KMS-11 (cell line): ENCODE data around the gene RAB11A.

Experiments used
- H2AFZ ChIP-seq: fragments of 200-600 bp; sonication (generic); 2 replicates; pipeline ENCODE4 v1.6.1; 2016; ENCODE audit warnings: antibody characterized with exemption, mixed run types, low read depth
- H3K27ac ChIP-seq: fragments of 200-600 bp; sonication (generic); 2 replicates; pipeline ENCODE4 v1.6.1; 2016; ENCODE audit warnings: mild to moderate bottlenecking, mixed run types
- H3K27me3 ChIP-seq: fragments of 200-600 bp; sonication (generic); 2 replicates; pipeline ENCODE4 v1.6.1; 2017; ENCODE audit warnings: mild to moderate bottlenecking, low read depth, mixed run types, moderate library complexity; ENCODE audit not compliant: insufficient read depth
- H3K36me3 ChIP-seq: fragments of 200-600 bp; sonication (generic); 2 replicates; pipeline ENCODE4 v1.6.1; 2017; ENCODE audit warnings: mild to moderate bottlenecking, mixed run types; ENCODE audit not compliant: insufficient read depth
- H3K4me1 ChIP-seq: fragments of 200-600 bp; sonication (generic); 2 replicates; pipeline ENCODE4 v1.6.1; 2016; ENCODE audit warnings: mild to moderate bottlenecking, low read depth, mixed run types; ENCODE audit not compliant: poor library complexity, severe bottlenecking
- H3K4me2 ChIP-seq: fragments of 200-600 bp; sonication (generic); 2 replicates; pipeline ENCODE4 v1.7.0; 2016; ENCODE audit warnings: mild to moderate bottlenecking, mixed run types
- H3K4me3 ChIP-seq: fragments of 200-600 bp; sonication (generic); IDR thresholded peaks from 2 replicates; pipeline ENCODE4 v1.6.1; 2017; ENCODE audit warnings: low read depth, low read length, mixed read lengths; ENCODE audit not compliant: insufficient read depth
- H3K79me2 ChIP-seq: fragments of 200-600 bp; sonication (generic); 2 replicates; pipeline ENCODE4 v1.6.1; 2016; ENCODE audit warnings: low read depth, mixed run types; ENCODE audit not compliant: insufficient read depth
- H3K9ac ChIP-seq: fragments of 200-600 bp; sonication (generic); 2 replicates; pipeline ENCODE4 v1.6.1; 2016; ENCODE audit warnings: mild to moderate bottlenecking, mixed run types
- H4K20me1 ChIP-seq: fragments of 200-600 bp; sonication (generic); 2 replicates; pipeline ENCODE4 v1.6.1; 2016; ENCODE audit warnings: mild to moderate bottlenecking, mixed run types; ENCODE audit not compliant: insufficient read depth
- TF ChIP-seq, protein P1 (sequence below): fragments of 200-600 bp; sonication (generic); conservative IDR thresholded peaks from 2 replicates; pipeline ENCODE4 v1.6.1; 2017; ENCODE audit warnings: low read depth, mild to moderate bottlenecking, antibody characterized with exemption, low read length, moderate library complexity, mixed read lengths

The RAB11A gene

DNA sequence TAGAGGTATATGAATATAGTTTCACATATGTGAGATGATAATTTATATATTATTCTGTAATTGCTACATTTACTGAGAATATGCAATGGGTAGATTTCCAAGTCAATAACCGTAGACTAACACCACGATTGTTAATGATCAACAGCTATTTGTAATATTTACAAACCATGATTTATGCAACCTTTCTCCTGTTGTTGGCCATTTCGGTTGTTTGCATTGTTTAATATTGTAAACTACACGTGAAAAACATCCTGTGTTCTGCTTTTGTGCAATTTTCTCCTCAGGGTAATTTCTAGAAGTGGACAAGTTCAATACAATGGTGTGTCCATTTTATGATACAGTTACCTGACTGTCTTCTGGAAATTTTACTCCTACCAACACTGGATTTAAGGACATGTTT is 29.3 kb upstream of the RAB11A start:
- no peaks in the 10 kb centered on the region for H4K20me1 ChIP-seq
- H3K36me3 ChIP-seq: no peaks in the 10 kb centered on the region
- H3K4me2 ChIP-seq: no peak overlapping the region
- H3K9ac ChIP-seq: no peak overlapping the region
- no peak overlapping the region for H3K27ac ChIP-seq
- TF ChIP-seq, protein P1, sequence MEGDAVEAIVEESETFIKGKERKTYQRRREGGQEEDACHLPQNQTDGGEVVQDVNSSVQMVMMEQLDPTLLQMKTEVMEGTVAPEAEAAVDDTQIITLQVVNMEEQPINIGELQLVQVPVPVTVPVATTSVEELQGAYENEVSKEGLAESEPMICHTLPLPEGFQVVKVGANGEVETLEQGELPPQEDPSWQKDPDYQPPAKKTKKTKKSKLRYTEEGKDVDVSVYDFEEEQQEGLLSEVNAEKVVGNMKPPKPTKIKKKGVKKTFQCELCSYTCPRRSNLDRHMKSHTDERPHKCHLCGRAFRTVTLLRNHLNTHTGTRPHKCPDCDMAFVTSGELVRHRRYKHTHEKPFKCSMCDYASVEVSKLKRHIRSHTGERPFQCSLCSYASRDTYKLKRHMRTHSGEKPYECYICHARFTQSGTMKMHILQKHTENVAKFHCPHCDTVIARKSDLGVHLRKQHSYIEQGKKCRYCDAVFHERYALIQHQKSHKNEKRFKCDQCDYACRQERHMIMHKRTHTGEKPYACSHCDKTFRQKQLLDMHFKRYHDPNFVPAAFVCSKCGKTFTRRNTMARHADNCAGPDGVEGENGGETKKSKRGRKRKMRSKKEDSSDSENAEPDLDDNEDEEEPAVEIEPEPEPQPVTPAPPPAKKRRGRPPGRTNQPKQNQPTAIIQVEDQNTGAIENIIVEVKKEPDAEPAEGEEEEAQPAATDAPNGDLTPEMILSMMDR: no peak
- H2AFZ ChIP-seq: no peak overlapping the region
- H3K27me3 ChIP-seq: no peaks in the 10 kb centered on the region
- H3K4me3 ChIP-seq: no peak overlapping the region
- H3K79me2 ChIP-seq: no peaks in the 10 kb centered on the region
- H3K4me1 ChIP-seq: peaks cover 4% of the 10 kb centered on the region

DNA sequence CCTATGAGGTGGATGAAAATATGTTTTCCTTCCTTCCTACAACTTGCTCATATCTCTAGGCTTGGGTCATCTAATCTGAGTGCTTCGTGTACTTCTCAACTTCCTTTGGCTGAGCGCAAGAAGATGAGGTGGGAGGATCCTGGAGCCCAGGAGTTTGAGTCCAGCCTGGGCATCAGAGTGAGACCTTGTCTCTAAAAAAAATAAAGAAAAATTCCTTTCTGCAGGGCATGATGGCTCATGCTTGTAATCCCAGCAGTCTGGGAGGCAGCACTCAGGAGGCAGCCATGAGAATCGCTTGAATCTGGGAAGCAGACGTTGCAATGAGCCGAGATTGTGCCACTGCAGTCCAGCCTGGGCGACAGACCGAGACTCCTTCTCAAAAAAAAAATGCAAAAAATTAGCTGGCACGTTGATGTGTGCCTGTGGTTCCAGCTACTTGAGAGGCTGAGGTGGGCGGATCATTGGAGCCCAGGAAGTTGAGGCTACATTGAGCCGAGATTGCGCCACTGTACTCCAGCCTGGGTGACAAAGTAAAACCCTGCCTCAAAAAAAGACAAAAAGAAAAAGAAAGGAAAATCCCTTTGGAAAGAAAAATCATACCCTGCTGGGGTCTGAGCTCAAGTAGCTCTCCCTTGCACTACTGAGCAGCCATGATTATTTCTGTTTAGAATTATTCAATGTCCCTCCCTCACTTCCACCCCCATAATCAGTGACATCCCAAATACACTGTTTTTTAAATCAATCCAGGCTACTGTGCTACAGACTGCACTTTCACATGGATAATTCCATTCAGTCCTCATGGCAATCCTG is 28.0 kb upstream of the RAB11A start:
- Histone ChIP-seq H2AFZ (no peak overlapping the region), H3K4me1 (peaks cover 4% of the 10 kb centered on the region), H3K4me2 (no peak overlapping the region), H3K27me3 (no peaks in the 10 kb centered on the region), H3K79me2 (no peaks in the 10 kb centered on the region), H3K36me3 (no peaks in the 10 kb centered on the region), H3K4me3 (no peak overlapping the region), H3K9ac (no peak overlapping the region), H3K27ac (no peak overlapping the region), H4K20me1 (no peaks in the 10 kb centered on the region)
- TF ChIP-seq, protein P1: no peak

- no peak overlapping the region for H3K4me3 ChIP-seq
- no peaks in the 10 kb centered on the region for H3K4me1 ChIP-seq
- no peaks in the 10 kb centered on the region for H3K36me3 ChIP-seq
- TF ChIP-seq, protein P1: no peak
- H4K20me1 ChIP-seq: no peaks in the 10 kb centered on the region
- H3K9ac ChIP-seq: no peak overlapping the region
- H3K79me2 ChIP-seq: no peaks in the 10 kb centered on the region
- no peak overlapping the region for H3K4me2 ChIP-seq
- H3K27me3 ChIP-seq: no peaks in the 10 kb centered on the region
- no peak overlapping the region for H3K27ac ChIP-seq
- H2AFZ ChIP-seq: no peak overlapping the region
Observed at GRCh38 chr15:65845826-65846519, 23.3 kb upstream of the RAB11A start.

DNA sequence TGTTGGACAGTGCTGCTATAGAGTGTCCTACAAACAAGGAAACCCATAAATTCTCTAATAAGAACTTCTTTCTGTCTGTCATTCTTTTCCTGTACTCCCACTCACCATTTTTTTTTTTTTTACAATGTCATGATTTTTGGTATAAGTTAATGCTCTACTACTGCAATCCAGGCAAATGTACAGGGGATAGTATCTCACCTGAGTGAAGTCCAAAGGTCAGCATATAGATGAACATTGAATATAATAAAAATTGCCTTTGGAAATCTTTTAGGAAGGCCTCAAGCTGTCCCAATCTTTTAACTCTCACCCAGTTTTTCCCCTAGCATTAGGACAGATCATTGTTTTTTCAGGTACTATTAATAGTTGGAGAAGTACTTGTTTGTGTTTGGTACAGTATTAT is 21.3 kb upstream of the RAB11A start:
- Histone ChIP-seq H3K4me3 (no peak overlapping the region), H3K79me2 (no peaks in the 10 kb centered on the region), H2AFZ (no peak overlapping the region), H3K4me2 (no peak overlapping the region), H3K9ac (no peak overlapping the region), H3K27me3 (no peaks in the 10 kb centered on the region), H4K20me1 (no peaks in the 10 kb centered on the region), H3K4me1 (no peaks in the 10 kb centered on the region), H3K36me3 (no peaks in the 10 kb centered on the region), H3K27ac (no peak overlapping the region)
- TF ChIP-seq, protein P1: no peak
